OCI-LY7 (cell line): ENCODE data around the gene TUBGCP6. TPM values are rescaled to one million over a fixed set of nuclear protein-coding genes. Genes with fewer than 3 reads are reported as not detected.

Experiments used
- BruUV-seq: library from RNA; stranded (reverse); fragments of 400-500 nt; replicated peaks from 2 replicates; lab custom pipeline; 2021; lab: Mats Ljungman, UMichigan
- CTCF ChIA-PET: fragments of 300-600 bp; sonication (Branson Sonifier 250); formaldehyde crosslinking; loops from one replicate; lab custom pipeline; 2022; ENCODE audit warnings: antibody characterized with exemption; ENCODE audit not compliant: unreplicated experiment; lab: Charles Lee
- POLR2A ChIA-PET: fragments of 300-600 bp; sonication (Branson Sonifier 250); formaldehyde crosslinking; loops from one replicate; lab custom pipeline; 2022; ENCODE audit warnings: antibody characterized with exemption; lab: Charles Lee
- DNase-seq: peaks from one replicate; pipeline ENCODE4 v3.0.0-alpha.2; 2015; ENCODE audit warnings: low spot score
- H2AFZ ChIP-seq: fragments of 200-600 bp; sonication (generic), shearing (Covaris generic); 2 replicates; pipeline ENCODE4 v1.6.1; 2014; ENCODE audit warnings: mild to moderate bottlenecking, antibody characterized with exemption, low read length, moderate library complexity
- H3K27ac ChIP-seq: fragments of 200-600 bp; sonication (generic); 2 replicates; pipeline ENCODE4 v1.5.1; 2014; ENCODE audit warnings: mixed run types, low read depth, mild to moderate bottlenecking, moderate library complexity, low read length, inconsistent platforms; ENCODE audit not compliant: poor library complexity, severe bottlenecking
- H3K36me3 ChIP-seq: fragments of 200-600 bp; sonication (generic); 2 replicates; pipeline ENCODE4 v1.6.1; 2014; ENCODE audit warnings: mild to moderate bottlenecking, antibody characterized with exemption, low read length, moderate library complexity, mixed read lengths; ENCODE audit not compliant: insufficient read depth
- H3K4me1 ChIP-seq: fragments of 200-600 bp; sonication (generic); 2 replicates; pipeline ENCODE4 v1.5.1; 2014; ENCODE audit warnings: mild to moderate bottlenecking, low read length; ENCODE audit not compliant: insufficient read depth, poor library complexity, severe bottlenecking
- H3K4me2 ChIP-seq: fragments of 200-600 bp; sonication (generic); 2 replicates; pipeline ENCODE4 v1.6.1; 2014; ENCODE audit warnings: mild to moderate bottlenecking, low read length
- H3K4me3 ChIP-seq: fragments of 200-600 bp; sonication (generic); 2 replicates; pipeline ENCODE4 v1.5.1; 2014; ENCODE audit warnings: mild to moderate bottlenecking, low read depth, low read length; ENCODE audit not compliant: poor library complexity, severe bottlenecking
- H3K79me2 ChIP-seq: fragments of 200-600 bp; sonication (generic); 2 replicates; pipeline ENCODE4 v1.6.1; 2016; ENCODE audit warnings: low read depth, mild to moderate bottlenecking, low read length, moderate library complexity, mixed read lengths; ENCODE audit not compliant: insufficient read depth
- H3K9me2 ChIP-seq: fragments of 200-600 bp; sonication (generic); 2 replicates; pipeline ENCODE4 v1.6.1; 2016; ENCODE audit warnings: mild to moderate bottlenecking, low read length, mixed read lengths; ENCODE audit not compliant: insufficient read depth
- H3K9me3 ChIP-seq: fragments of 200-600 bp; sonication (generic); 2 replicates; pipeline ENCODE4 v1.6.1; 2014; ENCODE audit warnings: mild to moderate bottlenecking, mixed run types, low read length, mixed read lengths
- H4K20me1 ChIP-seq: fragments of 200-600 bp; sonication (generic); 2 replicates; pipeline ENCODE4 v1.6.1; 2014; ENCODE audit warnings: mild to moderate bottlenecking, antibody characterized with exemption, low read length, moderate library complexity, mixed read lengths; ENCODE audit not compliant: insufficient read depth
- CTCF ChIP-seq: fragments of 200-600 bp; sonication (generic); conservative IDR thresholded peaks from 2 replicates; pipeline ENCODE4 v1.5.1; 2014; ENCODE audit warnings: mild to moderate bottlenecking, antibody characterized with exemption, low read length, moderate library complexity, mixed read lengths
- EZH2phosphoT487 ChIP-seq: fragments of 200-600 bp; sonication (generic); IDR thresholded peaks from 2 replicates; pipeline ENCODE4 v1.6.1; 2018; ENCODE audit warnings: low read depth, borderline replicate concordance, mild to moderate bottlenecking, mixed run types, antibody characterized with exemption, low read length, moderate library complexity, mixed read lengths
- intact Hi-C: fragments of 100-400 bp; cut with micrococcal nuclease; formaldehyde crosslinking; loops from one replicate; pipeline ENCODE4 v1.10.0; 2022; ENCODE audit not compliant: unreplicated experiment
- total RNA-seq, 2 experiments: library from RNA; depleted of rRNA in 1 of 2; stranded (reverse); fragments of >200 nt in 1 of 2; shearing (Covaris generic) in 1 of 2; gene quantifications; 2 replicates each; pipeline ENCODE4 v1.2.3, GENCODE V29; 2014 to 2022

TUBGCP6 gene
- total RNA-seq, 2 experiments from 2014 or later = 57.7 to 63.2 TPM

- ChIA-PET CTCF (interaction anchor here (1.0 kb wide), 1 partner anchor 11 kb away, joined by 3 read pairs; no protein-coding TSS in a partner anchor), POLR2A (no interaction called here)
- BruUV-seq = no TSS peak
- Histone ChIP-seq H3K4me1 (peaks cover 15% of the 10 kb centered on the region), H3K36me3 (no peaks in the 10 kb centered on the region), H4K20me1 (no peaks in the 10 kb centered on the region), H2AFZ (no peak overlapping the region), H3K79me2 (no peaks in the 10 kb centered on the region), H3K4me2 (no peak overlapping the region), H3K9me2 (no peaks in the 10 kb centered on the region), H3K27ac (no peak overlapping the region), H3K9me3 (no peaks in the 10 kb centered on the region), H3K4me3 (no peak overlapping the region)
- no peak for TF ChIP-seq EZH2phosphoT487
- no peak for TF ChIP-seq CTCF
- DNase-seq = no peak
- intact Hi-C loops = no loop called here
Measured at GRCh38 chr22:50287731-50288130, 42.9 kb upstream of the TUBGCP6 start.

GRCh38 chr22:50286701-50287318 lies 42.0 kb upstream of the TUBGCP6 start:
- no TSS peak for BruUV-seq
- no peak for DNase-seq

More at GRCh38 chr22:50286701-50287318, 42.0 kb upstream of the TUBGCP6 start:
- Histone ChIP-seq H4K20me1 (no peaks in the 10 kb centered on the region), H2AFZ (no peak overlapping the region), H3K36me3 (no peaks in the 10 kb centered on the region), H3K9me2 (no peaks in the 10 kb centered on the region), H3K79me2 (no peaks in the 10 kb centered on the region), H3K4me1 (peaks cover 6% of the 10 kb centered on the region), H3K9me3 (no peaks in the 10 kb centered on the region), H3K4me3 (no peak overlapping the region), H3K27ac (no peak overlapping the region), H3K4me2 (no peak overlapping the region)
- POLR2A ChIA-PET = no interaction called here
- TF ChIP-seq EZH2phosphoT487 (no peak), CTCF (no peak)
- CTCF ChIA-PET = no interaction called here
- intact Hi-C loops = no loop called here
